ENCODE measurements around the gene CXCL16.

GRCh38 chr17:4739122-4740024 is at the start of gene CXCL16, which contains the start of gene ZMYND15:
- TF ChIP-seq POLR2AphosphoS5 (IDR thresholded peaks at IDR 0.05), result no peak
- no peak for TF ChIP-seq CTCF (IDR thresholded peaks at IDR 0.05)
- TF ChIP-seq POLR2A (IDR thresholded peaks at IDR 0.05), result peak in 1 of 2 donors; percentile 11
- no peak for TF ChIP-seq EP300 (IDR thresholded peaks at IDR 0.05)
